GM19099 (cell line): Measurements from ENCODE around the gene CDKL4.

Experiments
- POLR2A ChIP-seq: IDR thresholded peaks from 3 replicates; pipeline ENCODE4 v1.6.1; 2011; ENCODE audit warnings: low read depth; ENCODE audit not compliant: insufficient read length; ENCODE audit errors: extremely low read depth

CDKL4 gene

DNA sequence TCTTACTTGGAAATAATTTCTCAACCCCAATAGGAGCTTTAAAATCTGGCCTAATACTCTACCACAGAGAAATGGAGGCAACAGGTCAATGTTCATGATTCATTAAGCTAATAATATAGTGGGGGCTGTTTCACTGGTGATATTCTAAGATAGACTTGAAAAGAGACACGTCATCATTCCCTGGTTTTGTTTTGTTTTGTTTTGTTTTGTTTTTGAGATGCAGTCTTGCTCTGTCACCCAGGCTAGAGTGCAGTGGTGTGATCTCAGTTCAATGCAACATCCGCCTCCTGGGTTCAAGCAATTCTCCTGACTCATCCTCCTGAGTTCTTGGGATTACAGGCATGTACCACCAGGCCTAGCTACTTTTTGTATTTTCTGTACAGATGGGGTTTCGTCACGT lies 85.4 kb downstream of the CDKL4 start:
- TF ChIP-seq POLR2A: no peak

DNA sequence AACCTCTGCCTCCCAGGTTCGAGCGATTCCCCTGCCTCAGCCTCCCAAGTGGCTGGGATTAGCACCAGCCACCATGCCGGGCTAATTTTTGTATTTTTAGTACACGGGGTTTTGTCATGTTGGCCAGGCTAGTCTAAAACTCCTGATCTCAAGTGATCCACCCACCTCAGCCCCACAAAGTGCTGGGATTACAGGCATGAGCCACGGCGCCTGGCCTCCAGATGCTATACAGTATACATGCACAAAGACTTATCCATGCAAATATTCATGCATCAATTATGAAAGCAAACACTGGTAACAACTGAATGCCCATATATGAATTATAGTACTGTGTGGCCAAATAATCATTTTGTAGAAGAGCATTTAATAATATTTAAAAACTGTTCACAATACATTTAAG lies 86.9 kb downstream of the CDKL4 start:
- no peak for TF ChIP-seq POLR2A

DNA sequence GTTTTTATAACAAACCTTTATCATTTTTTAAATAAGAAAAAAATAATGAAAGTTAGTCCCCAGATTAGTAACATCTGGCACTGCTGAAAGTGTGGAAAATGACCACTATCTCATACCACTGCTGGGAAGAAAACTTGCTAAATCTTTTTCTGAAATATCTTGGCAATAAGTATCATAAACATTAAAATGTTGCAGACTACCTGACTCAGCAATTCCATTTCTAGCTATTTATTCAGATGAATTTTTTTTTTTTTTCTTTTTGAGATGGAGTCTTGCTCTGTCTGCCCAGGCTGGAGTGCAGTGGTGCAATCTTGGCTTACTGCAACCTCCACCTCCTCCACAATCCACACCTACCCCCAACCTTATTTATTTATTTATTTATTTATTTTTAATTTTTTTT lies 87.7 kb downstream of the CDKL4 start:
- no peak for TF ChIP-seq POLR2A

DNA sequence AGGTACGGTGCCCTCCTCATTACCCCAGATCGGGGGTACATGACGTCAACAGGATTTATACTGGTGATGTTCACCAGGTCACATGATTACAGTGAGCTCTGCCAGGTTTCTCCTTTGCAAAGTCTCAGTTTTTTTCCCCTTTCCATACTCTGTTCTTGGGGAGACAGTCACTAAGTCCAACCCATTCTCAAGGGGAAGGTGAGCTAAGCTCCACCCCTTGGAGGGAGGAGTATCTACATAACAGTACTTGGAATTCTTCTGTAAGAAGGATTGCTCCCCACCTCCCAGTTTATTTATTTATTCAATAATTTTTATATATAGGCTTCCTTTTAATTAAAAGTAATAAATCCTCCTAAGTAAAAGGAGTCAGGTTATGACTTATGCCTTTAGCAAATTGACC lies 88.8 kb downstream of the CDKL4 start:
- no peak for TF ChIP-seq POLR2A

DNA sequence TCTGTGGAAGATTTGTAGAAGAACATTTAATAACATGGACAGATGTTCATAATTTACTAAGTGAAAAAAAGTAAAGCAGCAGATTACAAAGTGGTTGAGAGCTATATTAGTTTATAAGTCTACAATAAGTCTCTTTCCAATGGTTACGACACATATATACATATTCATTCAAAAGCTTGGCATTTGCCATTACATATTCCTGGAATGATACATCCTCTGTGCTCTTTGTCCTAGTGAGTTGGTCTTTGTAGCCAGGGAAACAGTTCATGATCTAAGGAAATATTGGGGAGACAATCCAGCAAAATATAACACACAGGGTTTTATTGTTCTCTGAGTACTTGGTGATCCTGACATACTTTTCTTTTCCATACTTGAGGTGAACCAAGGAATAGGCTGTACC lies 90.5 kb downstream of the CDKL4 start:
- no peak for TF ChIP-seq POLR2A

DNA sequence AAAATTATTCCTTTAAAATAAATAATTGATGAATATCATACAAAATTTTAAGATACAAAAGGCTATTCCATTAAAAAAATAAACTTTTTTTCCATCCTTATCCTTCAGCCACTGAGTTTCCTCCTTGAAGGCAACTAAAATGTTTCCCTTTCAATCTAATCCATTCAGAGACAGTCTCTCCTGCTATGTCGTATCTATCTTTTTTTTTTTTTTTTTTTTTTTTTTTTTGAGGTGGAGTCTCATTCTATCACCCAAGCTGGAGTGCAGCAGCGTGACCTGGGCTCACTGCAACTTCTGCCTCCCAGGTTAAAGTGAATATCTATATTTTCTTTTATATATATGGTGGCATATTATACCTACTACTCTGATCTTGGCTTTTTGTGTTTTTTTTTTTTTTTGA lies 91.3 kb downstream of the CDKL4 start:
- TF ChIP-seq POLR2A: no peak

DNA sequence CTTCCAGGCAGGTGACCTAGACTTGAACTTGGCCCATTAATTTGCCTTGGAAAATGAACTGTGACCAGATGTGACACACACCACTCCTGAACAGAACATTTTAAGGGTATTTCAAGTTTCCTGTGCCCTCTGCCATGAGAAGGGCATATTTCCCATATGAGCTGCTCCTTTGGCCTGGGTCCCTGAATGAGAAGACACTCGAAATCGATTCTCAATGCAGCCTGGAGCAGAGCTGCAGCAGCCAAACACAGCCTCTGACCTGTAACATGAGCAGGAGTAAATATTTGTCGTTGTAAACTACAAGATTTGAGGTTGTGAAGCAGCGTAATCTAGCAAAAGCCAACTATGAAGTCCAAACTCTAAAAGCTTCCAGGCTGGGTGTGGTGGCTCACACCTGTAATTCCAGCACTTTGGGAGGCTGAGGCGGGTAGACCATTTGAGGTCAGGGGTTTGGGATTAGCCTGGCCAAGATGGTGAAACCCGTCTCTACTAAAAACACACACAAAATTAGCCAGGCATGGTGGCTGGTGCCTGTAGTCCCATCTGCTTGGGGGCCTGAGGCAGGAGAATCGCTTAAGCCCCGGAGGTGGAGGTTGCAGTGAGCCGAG lies 92.8 kb downstream of the CDKL4 start:
- TF ChIP-seq POLR2A: no peak

DNA sequence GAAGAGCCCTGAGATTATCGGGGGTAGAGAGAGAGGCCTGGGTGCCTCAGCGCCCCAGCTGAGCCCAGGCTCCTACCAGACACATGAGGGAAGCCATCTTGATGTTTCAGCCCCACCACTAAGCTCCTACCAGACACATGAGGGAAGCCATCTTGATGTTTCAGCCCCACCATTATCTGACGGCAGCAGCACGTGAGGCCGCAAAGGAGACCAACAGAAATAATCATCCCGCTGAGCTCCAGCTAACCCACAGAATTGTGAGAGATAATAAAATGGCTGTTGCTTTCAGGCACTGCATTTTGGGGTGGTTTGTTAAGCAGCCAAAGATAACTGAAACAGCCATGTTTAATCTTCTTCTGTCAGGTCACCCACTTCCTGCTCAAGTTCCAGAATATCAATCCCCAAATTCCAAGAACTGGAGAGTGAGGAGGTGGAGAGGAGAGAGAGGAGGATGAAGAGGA lies 93.6 kb downstream of the CDKL4 start:
- TF ChIP-seq POLR2A: no peak

DNA sequence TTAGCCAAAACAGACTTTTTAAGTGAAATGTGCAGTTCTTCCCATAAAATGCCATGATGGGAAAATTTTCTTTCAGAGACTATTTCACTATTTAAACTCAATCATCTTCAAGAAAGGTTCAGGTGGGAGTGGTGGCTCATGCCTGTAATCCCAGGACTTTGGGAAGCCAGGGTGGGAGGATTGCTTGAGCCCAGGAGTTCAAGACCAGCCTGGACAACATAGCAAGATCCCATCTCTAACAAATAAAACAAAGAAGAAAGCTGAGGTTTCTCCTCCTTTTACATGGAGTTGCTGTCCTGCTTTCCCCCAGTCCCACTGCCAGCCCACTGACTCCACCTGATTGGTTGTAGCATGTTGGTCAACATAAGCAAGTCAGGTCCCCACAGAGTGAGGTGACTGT lies 97.1 kb downstream of the CDKL4 start:
- TF ChIP-seq POLR2A: no peak

DNA sequence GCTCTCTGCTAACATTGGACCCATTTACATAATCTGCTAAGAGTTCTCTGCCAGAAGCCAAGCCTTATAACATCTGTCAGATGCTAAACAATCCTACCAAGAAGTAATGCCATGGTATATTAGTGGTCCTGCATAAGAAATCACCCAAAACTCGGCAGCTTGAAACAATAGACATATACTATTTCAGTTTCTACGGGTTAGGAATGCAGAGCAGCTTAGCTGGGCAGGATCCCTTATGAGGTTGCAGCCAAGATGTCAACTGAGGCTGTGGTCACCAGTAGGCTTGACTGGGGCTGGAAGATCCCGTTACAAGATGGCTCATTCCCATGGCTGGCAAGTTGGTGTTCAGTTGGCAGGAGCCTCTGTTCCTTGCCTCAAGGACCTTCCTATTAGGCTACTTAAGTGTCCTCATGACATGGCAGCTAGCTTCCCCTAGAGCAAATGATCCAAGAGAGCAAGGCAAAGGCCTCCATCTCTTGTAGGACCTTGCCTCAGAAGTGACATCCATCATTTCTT lies 97.8 kb downstream of the CDKL4 start:
- TF ChIP-seq POLR2A: no peak

DNA sequence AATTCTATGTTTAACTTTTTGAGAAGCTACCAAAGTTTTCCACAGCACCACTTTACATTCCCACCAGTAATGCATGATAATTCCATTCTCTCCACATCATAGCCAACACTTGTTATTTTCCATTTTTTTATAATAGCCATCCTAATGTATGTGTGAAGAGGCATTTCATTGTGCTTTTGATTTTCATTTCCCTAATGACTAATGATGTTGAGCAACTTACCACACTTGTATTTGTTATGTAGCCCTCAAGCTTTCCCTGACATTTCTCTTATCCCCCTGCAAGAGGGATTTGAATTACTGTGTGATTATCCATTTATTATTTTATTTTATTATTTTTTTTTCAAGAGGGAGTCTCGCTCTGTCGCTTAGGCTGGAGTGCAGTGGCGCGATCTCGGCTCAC lies 99.4 kb downstream of the CDKL4 start:
- no peak for TF ChIP-seq POLR2A

DNA sequence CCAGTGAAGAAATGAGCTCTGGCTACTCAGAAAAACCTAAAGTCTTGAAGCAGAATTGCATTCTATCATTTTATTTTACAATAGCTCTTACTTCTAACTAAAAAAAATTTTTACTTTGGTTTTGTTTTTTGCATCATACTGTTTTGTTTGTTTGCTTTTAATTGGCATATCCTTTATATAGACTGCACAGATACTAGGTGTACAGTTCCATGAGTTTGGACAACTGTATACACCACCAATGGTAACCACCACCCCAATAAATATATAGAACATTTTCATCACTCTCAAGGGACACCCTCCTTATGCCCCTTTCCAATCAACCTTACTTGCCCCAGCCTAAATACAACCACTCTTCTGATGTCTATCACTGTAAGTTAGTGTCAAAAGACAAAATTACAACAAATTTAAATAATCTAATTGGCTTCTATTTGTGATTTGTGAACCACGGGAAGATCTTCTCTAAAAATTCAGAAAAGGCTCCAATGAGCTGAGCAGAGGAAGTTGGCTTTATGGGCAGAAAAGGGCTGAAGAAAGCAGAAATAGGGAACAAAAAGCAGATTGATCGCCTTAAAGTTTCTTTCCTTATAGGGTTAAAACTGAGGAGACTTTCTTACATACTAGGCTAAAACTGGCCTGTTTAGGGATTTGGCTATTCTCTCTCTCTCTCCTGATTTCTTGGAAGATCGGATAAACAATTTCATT lies 100.7 kb downstream of the CDKL4 start:
- TF ChIP-seq POLR2A: no peak

DNA sequence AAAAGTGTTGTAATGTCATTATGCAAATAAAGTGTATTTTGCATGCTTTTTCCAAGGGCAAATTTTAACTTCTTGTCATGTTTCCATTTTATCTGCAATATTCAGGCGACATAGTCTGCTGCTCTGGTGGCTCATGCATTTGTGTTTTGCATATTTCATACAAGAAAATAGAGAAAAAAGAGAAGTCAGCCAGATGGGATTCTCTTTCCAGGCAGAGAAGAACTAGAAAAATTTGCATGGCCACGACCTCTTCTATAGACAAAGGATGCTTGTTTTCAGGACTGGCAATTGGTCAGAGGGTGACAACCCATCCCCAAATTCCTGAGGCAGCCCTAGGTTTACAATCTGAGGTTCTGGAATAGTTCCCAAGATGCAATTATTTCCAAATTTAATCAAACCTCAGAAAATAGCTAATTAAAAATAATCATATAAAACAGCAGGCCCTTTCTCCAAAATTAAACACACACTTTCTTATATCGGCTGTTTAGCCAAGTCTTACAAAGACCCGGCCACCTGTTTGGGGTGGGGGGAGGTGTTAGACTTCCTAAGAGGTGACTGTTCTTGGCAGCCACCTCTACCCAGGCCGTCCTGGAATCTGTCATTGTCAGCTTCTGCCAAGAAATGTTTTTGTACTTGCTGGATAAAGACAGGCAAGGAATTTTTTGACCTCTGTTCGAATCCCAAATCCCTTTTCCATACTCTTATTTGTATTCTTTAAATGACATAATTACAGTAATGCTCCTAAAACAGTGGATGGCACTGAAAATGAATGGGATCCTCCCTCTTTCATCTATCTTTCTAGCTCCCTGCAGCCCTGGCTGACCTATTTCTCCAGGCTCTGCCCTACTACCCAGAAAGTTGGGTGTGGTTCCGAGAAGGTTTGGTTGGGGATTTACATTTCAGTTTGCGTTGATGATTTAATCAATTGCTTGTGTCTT lies 102.2 kb downstream of the CDKL4 start:
- no peak for TF ChIP-seq POLR2A

DNA sequence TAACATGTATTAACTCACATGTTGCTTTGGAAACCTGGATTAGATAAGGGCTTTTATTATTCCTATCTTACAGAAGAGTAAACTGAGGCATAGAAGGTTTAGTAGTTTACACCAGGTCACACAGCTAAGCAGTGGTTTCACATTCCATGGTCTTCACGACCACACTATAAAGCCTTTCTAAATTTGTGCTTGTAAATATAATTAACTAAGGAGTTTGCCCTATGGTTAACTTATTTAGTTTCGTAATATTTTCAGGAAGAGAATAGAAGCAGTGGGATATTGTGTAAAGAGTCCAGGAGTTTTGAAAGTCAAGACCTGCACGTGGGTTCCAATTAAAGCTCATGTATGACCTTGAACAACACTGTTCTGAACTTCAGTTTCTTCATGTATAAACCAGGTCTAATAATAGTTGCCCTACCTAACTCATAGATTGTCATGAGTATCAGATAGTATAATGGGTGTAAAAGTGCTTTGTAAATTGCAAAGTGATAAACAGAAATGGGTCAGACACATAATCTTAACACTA lies 103.4 kb downstream of the CDKL4 start:
- no peak for TF ChIP-seq POLR2A
